GM12872 (cell line): ENCODE data around the gene RHBDD3.

Experiments
- CTCF ChIP-seq: IDR thresholded peaks from 3 replicates; pipeline ENCODE4 v1.5.1; 2011; ENCODE audit warnings: low read depth, mild to moderate bottlenecking, low read length, moderate library complexity; ENCODE audit not compliant: insufficient read depth

RHBDD3 gene

GRCh38 chr22:29217827-29218757 is 49.7 kb downstream of the RHBDD3 start:
- TF ChIP-seq CTCF: no peak

GRCh38 chr22:29216873-29217666 is 50.7 kb downstream of the RHBDD3 start:
- TF ChIP-seq CTCF: no peak

GRCh38 chr22:29216011-29216872 is 51.5 kb downstream of the RHBDD3 start:
- no peak for TF ChIP-seq CTCF

- TF ChIP-seq CTCF: no peak
Measured at GRCh38 chr22:29215012-29215860, 52.5 kb downstream of the RHBDD3 start.

GRCh38 chr22:29214232-29214631 is 53.5 kb downstream of the RHBDD3 start:
- no peak for TF ChIP-seq CTCF

GRCh38 chr22:29213493-29213892 is 54.3 kb downstream of the RHBDD3 start:
- TF ChIP-seq CTCF: no peak
